ENCODE results near the gene PALS2.

- TF ChIP-seq POLR2AphosphoS5 (IDR thresholded peaks at IDR 0.05; ENCODE audit: insufficient read depth in 1 of 2, low read depth in 1 of 2) (no peak), CTCF (IDR thresholded peaks at IDR 0.05) (no peak)
These were observed 7.0 kb upstream of the PALS2 start for GRCh38 chr7:24566274-24566673.

All from vagina (tissue), 2 donors.